GM21576 (cell line): ENCODE measurements around the gene ALDH18A1.
"Not testable (repeated sequence)": the region's sequence is repeated elsewhere in the genome, so short reads cannot be mapped to it uniquely, and the experiment has no call there.

Experiments used
- ATAC-seq: cut with Tn5 transposase; IDR thresholded peaks from one replicate; pipeline ENCODE4 v1.9.1; 2021; ENCODE audit warnings: mild to moderate bottlenecking, moderate library complexity; ENCODE audit not compliant: unreplicated experiment

ALDH18A1 gene

DNA sequence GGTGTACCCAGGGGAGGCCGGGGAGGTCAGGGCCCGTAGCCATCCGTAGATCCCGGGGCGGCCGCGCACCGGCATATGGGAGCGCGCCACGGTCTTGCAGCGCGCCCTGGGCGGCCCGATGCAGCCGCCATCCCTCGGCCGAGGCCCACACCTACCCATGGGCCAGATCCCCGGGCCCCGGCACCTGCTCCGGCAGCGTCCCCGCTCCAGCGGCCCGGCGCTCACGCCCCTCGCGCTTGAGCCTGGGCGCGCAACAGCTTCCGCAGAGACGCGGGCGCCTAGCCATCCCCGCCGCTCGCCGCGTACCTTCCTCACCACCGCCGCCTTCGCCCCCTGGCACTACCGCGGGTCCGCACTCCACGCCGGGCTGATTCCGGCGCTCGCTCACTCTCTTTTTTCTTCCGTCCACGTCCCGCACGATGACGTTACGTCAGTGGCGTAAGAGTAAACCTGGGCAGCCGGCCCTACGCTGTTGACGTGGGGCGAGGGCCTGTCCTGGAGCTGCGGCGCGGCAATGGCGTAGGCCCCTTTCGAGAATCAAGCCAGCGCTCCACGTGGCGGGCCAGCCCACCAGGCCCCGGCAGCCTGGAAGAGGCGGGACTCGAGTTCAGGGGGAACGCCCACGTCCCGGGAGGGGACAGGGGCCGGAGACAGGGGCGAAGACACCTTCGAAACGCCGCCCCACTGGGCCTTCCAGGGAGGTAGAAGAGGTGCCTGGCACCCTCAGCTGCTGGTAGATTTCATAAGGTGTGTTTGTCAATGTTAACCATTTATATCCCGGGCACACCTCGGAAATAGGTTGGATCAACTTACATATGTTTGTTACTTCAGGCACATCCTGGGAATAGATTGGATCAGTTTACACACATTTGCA, at the start of gene ALDH18A1:
Gene ALDH18A1, minus strand, starts transcription at position 421 of the 874 bp plus-strand sequence. CDS start 3,334 bp downstream, outside the sequence.
- ATAC-seq, result peak; percentile 83

DNA sequence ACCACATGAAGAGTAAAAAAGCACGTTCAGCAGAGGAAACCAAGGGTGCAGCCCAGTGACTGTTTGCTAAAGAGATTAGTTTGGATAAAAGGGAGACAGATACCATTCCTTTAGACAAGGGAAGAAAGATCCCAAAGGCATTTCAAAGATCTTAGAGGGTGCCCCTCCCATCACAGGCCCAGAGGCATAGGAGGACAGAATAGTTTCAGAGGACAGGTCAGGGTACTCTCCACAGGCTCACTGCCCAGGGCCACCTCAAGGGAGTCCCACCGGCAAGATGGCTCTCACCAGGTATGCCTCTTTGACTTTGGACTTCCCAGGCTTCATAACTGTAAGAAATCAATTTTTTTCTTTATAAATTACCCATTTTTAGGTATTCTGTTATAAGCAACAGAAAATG, 41.9 kb upstream of the ALDH18A1 start:
- ATAC-seq, result no peak

DNA sequence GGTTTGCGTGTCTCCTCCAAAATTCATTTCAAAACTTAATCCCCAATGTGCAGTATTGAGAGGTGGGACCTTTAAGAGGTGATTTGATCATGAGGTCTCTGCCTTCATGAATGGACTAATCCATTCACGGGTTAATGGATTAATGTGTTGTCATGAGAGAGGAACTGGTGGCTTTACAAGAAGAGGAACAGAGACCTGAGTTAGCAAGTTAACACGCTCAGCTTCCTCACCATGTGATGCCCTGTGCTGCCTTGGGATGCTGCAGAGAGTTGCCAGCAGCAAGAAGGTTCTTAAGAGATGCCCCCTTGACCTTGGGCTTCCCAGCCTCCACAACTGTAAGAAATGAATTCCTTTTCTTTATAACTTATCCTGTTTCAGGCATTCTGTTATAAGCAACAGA, 40.9 kb upstream of the ALDH18A1 start:
- no peak for ATAC-seq

DNA sequence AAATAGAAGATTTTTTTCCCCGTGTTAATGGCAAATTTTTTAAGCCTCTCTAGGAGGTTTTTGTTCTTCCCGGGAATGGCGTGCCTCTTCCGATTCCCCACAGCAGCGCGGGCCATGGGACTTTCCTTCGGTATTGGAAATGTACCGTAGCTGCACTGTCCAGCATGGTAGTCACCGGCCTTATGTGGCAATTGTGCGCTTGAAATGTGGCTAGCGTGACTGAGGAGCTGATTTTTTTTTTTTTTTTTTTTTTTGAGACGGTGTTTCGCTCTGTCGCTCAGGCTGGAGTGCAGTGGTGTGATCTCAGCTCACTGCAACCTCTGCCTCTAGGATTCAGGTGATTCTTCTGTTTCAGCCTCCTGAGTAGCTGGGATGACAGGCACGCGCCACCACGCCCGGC, 38.2 kb upstream of the ALDH18A1 start:
- no peak for ATAC-seq

DNA sequence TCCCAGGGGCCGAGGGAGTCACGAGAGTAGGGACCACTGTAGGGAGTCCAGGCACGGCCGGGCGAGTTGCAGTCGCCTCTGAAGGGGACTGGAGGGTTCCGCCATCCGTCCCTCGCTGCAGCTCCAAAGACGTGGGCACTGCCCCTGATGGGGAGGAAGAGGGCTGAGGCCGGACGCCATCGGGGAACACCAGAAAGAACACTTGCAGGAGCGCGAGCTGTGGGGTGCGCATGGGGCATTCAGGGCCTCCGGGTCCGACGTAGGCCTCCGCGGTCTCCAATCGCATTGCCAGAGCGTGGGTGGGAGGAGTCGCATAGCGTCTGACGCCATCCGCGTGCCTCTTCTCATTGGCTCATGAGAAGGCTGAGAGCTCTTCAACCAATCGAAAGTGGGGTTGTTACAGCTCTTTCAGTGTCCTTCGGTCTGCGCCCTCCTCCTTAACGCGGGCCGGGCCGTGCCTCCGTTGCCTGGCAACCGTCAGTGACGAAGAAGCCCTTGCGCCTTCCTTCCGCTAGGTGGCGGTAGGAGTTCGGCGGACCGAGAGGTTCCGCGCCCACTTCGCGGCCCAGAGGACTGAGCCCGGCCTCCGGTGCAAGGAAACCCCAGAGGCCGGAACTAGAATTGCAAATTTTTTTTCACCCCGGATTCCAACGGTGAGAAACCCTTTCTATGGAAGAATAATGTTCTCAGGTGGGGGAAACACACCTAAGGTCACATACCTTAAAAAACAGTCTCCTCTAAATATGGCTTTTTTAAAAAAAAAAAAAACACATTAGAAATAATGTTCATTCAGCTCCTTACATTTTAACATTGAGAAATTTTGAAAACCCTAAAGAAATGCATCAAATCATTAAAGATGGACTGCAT, 37.4 kb upstream of the ALDH18A1 start, which contains the start of gene TCTN3:
Gene TCTN3, minus strand, starts transcription at position 260 of the 867 bp plus-strand sequence. Its CDS starts 28 bp downstream, at position 232.
- ATAC-seq, result peak; percentile 98

DNA sequence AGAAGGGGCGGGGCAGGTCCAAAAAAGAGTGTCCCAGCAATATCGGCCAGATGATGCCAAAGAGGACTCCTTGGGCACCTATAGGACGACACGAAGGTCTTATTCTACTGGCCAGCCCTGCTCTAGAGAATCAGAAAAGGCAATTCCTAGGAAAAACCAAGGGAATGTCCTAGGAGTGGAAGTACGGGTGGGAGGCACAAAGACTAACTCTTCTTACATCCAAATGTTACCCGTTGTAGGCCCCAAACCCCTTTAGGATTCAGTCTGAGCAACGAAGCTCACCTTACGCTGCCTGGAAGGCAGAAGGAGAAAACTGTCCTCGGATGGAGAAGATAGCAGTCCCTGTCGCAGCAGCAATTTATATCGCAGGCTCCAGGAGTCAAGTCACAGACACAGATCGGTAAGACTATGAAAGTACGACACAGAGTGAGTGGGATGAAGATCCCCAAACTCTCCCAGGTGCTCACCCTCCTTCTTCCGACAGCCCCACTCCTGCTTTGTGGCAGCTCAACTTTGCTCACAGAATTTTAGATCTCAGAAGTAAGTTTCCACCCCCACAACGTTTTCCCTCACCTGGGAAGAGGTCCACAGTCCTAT, 36.7 kb upstream of the ALDH18A1 start:
- ATAC-seq, result no peak

DNA sequence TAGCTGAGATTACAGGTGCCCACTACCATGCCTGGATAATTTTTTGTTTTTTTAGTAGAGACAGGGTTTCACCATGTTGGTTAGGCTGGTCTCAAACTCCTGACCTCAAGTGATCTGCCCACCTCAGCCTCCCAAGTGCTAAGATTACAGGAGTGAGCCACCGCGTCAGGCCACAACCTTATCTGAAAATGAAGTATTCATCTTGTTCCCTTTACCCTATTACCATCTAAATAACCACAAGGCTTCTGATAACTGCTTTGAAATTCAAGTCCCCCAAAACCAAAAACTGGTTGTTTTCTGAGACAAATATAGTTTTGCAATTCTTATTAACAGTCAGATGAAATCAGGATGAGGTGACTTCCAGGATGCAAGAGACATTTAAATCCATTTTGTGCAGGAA, 34.8 kb upstream of the ALDH18A1 start:
- ATAC-seq, result no peak

DNA sequence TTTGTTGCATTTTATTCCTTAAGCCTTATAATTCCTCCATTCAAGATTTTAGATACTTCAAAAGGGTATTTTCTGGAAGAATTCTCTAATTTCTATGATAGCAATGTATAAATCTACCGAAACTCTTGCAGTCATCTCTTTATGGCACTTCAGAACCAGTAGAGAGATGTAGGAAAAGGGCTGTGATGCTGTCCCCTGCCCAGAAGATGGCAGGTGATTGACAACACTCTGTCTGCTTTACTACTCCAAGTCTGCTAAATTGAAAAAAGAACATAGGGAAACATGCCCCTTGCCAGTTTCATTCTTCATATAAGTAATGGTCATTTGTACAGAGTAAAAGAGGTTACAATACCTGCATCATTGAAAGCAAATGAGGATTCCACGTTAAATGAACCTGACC, 32.1 kb upstream of the ALDH18A1 start:
- ATAC-seq, result no peak

DNA sequence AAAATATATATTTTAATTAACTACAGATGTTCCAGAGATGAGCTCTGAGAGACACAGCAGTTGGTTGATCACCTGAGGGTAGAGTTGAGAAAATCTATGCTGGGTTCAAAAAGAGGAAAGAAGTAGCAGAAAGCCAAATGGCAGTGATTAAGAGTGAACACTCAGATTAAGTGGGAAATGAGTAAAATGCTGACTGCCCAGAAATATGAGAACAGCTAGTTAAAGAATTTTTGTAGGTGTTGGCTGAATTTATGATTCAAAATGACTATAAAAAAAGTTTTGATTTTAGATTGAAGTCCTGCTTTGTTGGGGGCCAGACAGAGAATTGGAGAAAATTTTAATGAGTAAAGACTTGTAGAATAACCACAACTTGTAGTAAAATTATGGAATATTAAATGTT, 27.5 kb upstream of the ALDH18A1 start:
- ATAC-seq, result no peak

DNA sequence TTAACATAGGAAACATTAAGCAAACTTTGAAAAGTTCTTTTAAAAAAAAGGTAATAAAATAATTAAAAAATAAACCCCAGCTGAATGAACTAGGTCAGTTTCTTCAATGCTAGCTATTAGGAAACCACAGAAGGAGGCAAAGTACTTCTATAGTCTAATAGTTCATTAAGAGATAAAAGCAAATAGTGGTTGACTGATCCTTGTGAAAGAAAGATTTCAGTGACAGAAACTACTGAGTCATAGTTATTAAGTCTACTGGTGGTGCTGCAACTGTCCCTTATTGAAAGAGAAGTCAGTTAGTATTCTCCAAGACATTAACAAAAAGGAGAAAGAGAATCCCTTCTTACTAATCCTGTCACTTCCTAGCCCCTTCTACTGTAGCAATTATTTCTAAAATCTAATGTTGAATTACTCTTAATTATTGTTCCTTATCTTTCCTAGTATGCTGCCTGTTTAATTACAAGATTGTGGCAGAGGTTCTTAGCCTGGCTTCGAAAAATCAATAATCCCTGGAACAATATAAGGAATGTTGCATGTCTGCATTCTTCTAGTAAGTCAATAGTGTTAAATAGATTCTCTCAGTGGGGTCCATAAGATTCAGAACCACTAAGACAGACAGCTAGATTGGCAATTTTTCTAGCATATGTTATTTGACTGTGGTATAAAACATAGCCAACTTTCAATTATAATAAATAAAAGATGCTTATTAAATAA, 19.0 kb upstream of the ALDH18A1 start:
- ATAC-seq, result no peak

DNA sequence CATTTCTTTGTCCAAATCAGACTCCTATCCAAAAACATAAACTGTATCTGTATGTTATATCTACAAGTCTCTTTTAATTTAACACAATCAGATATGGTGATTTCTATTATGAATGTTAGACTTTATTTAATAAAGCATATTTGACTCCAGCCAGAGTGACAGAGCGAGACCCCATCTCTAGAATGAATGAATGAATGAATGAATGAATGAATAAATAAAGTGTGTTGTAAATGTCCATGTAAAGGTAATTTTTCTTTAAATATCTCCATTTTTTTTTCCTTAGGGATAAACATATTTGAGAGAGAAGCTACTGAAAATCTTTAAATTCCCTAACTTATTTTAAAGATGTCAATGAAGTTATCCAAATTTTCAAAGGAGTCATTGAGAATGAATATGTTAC, 18.1 kb upstream of the ALDH18A1 start:
- ATAC-seq, result no peak

DNA sequence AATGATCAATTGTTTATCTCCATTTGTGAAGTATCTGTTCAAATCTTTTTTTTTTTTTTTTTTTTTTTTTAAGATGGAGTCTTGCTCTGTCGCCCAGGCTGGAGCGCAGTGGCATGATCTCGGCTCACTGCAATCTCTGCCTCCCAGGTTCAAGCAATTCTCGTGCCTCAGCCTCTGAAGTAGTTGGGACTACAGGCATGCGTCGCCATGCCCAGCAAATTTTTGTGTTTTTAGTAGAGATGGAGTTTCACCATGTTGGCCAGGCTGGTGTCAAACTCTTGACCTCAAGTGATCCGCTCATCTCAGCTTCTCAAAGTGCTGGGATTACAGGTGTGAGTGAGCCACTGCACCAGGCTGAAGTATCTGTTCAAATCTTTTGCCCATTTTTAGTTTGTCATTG, 16.1 kb upstream of the ALDH18A1 start:
- ATAC-seq, result not testable (repeated sequence)

DNA sequence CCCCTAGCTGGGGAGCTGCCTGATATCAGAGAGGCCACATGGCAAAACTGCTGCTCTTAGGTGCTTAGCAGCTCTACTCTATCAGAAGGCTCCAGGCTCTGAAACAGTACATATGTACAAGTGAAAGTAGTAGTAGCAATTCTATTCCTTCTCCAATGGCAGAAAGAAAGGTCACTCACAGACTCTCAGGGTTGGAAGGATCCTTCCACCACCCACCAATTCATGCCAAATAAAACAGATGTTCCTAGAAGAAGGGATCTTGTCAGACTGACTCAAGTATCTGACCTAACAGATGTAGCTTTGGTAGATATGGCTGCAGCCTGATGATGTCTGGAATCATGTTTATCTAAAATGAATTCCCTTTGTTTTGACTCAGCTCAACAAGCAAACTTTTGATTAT, 8.0 kb upstream of the ALDH18A1 start:
- no peak for ATAC-seq

DNA sequence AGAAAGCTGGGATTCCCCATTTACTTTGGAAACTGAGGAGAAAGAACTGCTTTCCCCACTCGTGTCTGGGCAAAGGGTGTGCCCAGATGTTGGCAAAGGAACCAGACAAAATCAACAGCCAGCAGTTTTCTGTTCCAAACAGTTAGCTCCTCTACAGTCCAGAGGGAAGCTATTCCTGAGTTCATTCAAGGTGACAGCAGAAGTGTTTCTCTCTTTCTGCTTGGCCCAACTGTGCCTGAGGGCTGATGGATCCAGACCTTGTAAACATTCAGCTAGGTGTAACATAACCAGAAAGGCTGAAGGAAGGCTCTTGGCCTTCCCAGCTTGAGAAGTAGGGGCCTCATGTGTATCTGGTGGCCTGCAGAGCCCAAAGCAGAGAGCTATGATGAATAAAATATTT, 7.0 kb upstream of the ALDH18A1 start:
- no peak for ATAC-seq

DNA sequence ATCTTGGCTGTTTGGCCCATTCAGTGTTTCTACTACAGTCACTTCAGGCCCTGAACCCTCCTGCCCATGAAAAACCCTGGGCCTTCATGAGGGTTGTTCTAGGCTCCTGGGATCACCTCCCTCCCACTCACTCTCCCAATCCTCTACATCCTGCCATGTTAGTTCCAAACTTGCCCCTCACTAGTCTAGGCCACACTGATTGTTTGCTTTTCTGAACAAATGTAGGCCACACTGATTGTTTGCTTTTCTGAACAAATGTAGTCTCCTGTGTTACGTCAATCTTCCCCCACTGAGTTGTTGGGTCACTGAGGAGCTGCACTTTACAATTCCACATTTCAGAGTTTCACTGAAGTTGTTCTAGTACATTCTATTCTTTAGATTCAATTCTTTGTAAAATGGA, 5.3 kb upstream of the ALDH18A1 start:
- no peak for ATAC-seq

DNA sequence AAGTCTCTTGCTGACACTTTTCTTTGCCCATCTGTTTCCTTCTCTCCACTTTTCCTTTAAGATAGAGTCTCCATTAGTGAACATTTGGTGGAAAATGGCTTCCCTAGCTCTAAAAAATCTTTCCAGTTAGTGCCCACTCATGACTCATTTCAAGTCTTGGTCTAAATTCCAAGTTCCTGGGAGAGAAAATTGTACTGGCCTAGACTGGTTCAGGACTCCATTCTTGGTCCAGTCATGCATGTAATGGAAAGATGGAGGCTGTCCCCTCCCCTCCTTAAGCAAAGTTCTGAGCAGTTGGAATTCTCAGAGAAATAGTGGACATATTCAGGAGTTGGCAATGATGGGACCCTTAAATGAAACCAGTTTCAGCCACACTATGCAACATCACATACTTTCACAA, 3.8 kb upstream of the ALDH18A1 start:
- no peak for ATAC-seq

DNA sequence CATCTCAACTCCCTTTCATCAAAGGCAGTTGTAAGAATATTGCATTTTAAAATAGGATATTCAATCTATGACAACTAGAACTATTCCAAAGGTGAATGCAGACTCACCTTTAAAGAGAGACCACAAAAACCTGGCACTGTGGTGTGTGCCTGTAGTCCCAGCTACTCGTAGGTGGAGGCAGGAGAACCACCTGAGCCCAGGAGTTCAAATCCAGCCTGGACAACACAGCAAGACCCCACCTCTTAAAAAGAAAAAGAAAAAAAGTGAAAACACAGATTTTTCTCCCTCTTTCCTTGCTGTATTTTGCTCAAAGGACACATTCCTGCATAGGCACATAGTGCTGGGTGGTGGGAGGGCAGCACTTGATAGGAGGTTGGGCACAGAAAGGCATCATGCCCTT, 739 bp upstream of the ALDH18A1 start:
- ATAC-seq, result no peak

DNA sequence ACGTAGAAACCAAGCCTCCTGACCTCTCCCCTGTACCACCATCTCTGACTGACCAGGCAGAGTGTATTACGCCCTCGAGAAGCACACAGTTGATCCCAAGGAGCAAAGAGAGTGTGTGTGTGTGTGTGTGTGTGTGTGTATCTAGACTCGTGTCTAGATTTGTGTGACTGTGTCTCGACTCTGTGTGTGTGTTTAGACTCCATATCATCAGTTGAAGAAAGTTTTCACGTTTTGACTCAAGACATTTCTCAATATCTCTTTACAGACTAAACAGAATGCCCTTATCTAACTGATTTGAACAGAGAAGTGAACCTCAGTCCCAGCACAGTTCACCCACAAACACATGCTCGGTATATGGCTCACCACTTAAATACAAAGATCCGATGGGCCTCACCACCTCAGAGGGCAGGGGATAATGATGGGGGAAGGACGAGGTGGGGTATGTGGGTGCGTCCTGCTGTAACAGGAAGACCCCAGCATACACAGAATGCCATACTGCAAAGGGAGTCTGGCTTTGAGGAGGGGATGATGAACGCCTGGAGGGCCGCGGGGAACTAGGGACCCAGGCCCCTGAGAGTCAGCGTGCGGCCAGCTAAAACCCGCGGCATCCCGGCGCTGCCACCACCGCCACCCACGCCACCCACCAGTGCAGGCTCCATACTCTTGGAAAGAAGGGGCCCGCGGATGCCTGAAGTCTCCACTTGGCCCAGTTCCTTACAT, 780 bp downstream of the ALDH18A1 start:
- ATAC-seq, result peak; percentile 18

DNA sequence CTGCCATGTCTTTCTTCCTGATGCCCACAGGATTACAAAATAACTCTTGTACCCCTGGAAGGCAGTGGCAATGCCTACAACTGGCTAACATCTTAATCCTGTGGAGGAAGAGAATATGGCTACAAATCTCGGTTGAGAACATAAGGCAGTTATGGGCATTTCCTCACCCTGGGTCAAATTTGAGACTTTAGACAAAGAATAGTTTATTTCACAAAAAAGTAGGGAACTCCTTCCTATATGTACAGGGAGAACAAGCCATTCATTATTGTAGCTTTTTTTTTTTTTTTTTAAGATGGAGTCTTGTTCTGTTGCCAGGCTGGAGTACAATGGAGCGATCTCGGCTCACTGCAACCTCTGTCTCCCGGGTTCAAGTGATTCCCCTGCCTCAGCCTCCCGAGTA, 2.6 kb downstream of the ALDH18A1 start:
- ATAC-seq, result no peak
